ENCODE results near the gene MAP4K1.
"Not testable (repeated sequence)": the region's sequence is repeated elsewhere in the genome, so short reads cannot be mapped to it uniquely, and the experiment has no call there.

Gene MAP4K1

DNA sequence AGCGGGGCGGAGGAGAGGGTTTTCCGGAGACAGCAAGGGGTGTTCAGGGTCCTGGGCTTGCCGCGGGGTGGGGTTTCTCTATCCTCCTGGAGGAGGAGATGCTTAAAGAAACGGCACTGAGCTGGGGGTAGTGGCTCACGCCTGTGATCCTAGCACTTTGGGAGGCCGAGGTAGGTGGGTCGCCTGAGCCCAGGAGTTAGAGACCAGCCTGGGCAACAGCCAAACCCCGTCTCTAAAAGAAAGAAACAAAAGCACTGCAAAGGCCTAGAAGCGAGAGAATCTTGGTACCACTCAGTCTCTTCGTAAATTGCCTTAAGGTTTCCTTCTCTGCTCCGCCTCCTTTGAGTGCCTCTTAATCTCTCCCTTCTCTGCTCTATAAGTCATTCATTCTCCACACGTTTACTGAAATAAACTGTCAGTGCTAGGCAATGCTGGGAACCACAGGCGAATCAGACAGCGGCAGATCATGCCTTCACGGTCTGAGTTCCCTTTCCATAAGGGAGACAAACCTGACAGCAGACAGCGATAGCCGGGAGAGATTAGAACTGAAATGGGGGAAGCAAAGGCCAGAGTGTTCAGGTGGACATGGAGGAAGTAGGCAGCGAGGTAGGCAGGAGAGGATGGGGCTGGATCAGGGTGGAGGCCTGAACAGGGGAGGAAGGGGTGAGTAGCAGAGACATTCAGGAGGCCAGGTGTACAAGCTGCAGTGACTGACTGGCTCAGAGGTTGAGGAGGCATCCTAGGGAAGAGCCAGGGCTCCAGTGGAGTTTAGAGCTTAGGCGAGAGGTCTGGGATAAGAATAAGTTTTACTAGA, 1.8 kb upstream of the MAP4K1 start:
- DNase-seq: no peak

DNA sequence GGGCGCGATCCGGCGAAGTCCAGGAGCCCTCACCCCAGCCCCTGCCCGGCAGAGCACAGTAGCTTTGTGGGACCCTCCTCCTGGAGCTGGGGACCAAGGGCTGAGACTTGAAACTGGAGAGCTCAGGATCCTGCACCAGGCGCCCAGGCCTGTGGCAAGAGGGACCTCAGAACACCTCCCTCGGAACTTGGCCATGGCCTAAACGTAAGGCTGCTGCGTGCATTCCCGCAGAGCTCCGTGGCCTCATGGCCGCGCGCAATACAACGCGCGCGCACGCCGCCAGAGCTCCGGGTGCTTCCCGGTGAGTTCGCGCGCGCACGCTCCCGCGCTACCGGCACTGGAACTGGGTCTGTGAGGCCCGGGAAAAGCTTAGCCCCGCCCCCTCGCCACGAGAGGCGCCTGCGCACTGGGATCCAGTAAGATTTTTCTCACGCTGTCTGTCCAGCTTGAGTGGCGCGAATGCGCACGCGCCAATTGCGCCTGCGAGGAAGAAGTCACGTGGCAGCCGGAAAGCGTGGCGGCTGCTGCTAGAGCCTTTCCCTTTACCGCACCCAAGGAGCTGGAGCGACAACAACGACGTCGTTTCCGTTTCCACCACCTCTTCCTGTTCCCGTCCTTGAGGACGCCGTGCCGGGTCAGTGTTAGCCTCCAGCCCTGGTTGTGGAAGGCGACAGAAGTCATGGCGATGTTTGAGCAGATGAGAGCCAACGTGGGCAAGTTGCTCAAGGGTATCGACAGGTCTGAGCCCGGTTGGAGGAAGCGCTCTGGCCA, 1.0 kb upstream of the MAP4K1 start, which contains the start of gene EIF3K:
EIF3K (plus strand) TSS at position 599 of the 771 bp plus-strand sequence; CDS start at position 680, 81 bp downstream.
- DNase-seq: peak; percentile 97

DNA sequence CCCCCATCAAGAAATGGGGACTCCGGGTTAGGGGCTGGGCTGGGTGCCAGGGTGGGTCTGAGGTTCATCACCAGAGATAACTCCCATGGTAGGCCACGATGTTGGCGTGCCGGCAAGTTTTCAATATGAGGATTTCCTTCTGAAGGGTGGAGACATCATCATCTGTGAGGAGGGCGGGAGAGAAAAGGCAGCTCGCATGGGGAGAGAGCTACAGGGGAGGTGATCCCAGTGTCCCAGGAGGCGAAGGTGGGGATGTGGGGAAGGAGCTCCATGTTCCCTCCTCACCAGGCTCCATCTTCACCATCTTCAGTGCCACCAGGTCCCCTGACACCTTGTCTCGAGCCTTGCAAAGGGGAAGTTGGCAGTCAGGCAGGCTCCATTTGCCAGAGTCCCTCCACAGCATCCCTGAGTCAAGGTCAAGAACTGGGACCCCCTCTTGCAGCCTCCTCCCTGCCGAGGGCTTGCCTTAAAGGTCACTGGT, 430 bp downstream of the MAP4K1 start:
- no peak for DNase-seq

DNA sequence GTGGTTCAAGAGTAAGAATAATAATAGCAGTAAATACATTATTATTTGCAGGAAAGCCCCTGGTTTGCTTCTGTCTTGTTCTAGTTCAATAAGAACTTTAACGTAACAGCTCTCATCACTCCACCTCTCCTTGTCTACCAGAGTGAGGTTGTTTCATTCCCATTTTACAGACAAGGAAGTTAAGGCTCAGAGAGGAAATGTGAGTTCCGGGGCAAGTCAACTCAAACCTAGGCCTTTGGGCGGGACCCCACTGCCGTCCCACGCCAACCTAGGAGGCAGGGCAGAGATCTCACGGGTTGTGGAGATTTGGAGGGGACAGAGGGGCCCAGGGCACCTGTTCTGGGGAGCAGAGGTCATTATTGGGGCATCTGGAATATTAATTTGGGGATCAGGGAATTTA, 1.5 kb downstream of the MAP4K1 start:
- DNase-seq: no peak

DNA sequence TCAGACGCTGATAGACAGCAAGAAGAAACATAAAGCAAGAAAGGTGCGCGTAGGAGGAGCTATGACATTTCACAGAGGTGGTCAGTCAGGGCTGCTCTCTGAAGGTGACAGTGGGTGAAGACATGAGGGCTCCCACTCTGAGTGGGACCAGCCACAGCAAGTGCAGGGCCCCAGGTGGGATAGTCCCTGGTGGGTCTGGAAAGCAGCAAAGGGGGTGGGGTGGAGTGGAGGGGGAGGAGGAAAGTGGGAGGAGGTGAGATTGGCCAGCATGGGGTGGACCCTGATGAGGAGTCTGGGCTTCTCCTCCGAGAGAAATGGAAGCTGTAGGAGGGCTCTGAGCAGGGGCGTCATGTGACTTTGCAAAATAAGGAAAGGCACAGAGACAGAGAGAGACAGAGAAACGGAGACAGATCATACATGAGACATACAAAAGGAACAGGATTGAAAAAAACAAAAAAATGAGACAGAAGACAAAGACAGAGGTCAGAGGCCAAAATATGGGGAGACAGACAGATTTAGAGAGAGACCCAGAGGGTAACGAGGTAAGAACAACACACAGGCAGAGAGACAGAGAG, 2.7 kb downstream of the MAP4K1 start:
- DNase-seq: no peak

DNA sequence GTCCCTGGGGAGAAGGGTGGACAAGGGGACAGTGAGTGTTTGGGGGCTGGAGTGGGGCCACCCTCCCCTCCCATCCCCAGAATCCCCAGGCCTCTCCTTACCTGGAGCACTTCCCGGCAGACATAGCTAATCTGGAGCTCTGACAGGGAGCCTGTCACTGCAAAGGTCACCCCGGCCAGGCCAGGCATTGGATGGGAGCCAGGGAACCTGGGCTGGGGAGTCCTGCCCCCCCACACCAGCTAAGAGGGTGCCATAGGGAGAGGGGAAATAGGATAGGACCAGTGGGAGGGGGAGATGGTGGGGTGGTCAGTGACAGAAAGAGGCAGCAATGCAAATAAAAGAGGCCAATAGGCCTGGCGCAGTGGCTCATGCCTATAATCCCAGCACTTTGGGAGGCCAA, 3.5 kb downstream of the MAP4K1 start:
- no peak for DNase-seq

DNA sequence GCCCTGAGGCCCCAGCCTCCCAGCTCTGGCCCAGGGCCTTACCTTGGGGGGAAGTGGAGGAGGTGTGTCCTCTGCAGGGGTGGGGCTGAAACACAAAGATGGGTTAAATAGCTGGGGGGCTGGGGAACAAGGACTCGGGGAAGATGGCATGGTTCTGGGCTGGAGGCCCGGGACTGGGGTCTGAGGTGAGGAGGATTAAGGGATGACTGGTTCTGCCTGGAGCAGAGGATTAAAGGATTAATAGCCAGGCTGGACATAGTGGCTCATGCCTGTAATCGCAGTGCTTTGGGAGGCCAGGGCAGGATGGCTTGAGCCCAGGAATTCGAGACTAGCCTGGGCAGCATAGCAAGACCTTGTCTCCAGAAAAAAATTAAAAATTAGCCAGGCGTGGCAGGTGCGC, 11.6 kb downstream of the MAP4K1 start:
- no peak for DNase-seq

DNA sequence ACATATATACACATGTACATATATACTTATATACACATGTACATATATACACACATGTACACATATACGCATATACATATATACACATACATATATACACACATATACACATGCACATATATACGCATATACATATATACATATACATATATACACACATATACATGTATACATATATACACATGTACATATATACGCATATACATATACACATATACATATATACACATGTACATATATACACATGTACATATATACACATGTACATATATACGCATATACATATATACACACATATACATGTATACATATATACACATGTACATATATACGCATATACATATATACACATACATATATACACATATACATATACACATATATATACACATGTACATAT, 14.9 kb downstream of the MAP4K1 start:
- DNase-seq: not testable (repeated sequence)

DNA sequence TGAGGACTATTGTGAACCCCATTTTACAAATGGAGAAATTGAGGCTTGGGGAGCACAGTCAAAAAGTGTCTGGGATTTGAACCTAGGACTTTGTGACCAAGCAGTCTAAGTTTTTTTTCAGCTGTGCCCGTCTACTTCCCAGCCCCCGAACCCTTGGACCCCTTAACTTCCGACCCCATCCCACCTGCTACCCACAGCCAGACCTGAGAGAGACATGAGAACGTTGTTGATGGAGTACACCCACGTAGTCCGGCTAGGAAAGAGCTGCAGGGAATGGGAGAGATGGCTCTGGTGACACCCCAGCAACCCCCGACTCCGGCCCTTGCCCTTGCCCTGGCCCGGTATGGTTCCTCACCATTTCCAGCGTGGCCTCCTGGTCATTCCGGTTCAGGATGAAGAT, 18.0 kb downstream of the MAP4K1 start:
- no peak for DNase-seq

DNA sequence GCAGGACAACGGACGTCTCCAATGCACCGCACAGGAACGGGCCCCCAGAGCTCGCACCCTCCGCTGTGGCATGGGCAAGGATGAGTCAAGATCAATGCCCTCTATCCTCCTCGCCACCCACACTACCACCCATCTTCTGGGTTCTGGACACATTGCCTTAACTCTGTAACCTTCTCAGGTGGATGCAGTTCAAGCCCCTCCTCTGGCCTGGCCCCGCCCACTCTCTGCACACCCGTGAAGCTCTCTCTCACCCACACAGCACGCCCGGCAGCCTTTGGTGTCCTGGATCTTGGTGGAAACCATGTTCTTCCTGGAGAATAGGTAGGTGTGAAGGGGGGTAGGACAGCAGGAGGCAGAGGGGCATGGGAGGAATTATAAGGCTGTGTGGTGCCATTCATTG, 20.7 kb downstream of the MAP4K1 start:
- no peak for DNase-seq

DNA sequence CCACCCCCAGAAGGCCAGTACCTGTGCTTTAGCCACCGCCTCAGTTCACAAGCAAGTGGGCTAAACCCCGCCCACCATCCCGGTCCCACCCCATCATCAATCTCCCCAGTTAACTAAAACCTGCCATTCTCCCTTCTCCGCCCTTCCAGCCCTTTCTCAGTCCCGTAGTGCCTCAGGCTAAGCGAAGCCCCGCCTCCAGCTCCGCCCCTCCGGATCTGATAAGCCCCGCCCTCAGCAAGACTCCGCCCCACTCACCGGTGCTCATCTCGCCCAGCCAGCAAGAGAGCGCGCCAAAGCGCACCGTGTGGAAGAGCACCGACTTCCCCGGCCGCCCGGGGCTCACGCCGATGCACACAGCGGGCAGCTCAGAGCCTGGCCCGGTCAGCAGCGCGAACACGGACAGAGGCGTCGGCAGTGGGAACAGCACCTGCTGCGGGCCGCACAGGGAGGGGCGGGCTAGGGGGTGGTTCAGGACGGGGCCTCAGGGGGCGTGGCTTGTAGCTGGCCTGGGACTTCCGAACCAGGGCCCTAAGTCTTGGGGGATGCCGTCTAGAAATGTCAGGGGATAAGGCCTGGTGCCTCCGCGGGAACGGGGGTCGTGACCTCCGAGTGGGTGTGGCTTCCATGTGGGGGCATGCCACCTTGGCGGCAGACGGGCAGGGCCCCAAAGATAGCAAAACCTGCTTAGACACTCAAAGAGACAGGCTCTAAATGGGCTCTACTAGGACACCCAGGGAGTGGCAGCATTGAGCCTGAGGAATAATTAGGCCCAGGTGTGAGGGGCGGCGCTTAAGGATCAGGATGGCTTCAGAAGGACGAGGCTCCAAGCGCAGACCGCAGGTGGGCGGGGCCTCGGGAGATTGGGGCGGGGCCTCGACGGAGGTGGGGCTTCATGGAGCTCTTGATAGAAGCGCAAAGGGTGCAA, 21.4 kb downstream of the MAP4K1 start:
- no peak for DNase-seq

DNA sequence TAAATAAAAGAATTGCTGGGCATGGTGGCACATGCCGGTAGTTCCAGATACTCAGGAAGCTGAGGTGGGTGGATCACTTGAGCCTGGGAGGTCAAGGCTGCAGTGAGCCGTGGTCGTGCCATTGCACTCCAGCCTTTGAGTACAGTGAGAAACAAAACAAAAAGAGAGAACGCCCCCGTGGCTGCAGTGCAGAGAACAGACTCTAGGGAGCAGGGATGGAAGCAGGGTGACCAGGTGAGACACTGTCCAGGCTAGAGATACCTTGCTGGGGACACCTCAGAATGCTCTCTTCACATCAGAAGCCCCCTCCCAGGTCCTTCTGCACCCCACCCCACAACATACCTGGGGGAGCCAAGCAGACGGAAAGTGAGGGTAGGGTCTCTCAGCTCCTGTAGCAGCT, 24.8 kb downstream of the MAP4K1 start:
- no peak for DNase-seq

DNA sequence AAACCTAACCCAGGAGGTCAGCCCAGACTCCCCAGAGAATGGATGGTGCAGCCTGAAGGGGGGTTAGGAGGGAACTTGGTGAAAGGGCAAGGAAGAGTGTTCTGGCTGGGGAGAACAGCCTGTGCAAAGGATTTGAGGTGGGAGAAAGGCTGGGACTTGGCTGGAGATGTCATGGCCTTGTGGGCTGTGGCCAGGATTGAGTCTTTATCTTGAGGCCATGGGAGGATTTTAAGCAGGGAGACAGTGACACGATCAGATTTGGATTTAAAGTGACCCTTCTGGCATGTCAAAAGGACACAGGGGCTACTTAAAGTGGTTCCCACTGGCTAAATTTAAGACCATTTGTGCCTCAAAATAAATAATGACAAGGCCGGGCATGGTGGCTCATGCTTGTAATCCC, 29.7 kb downstream of the MAP4K1 start:
- DNase-seq: no peak

DNA sequence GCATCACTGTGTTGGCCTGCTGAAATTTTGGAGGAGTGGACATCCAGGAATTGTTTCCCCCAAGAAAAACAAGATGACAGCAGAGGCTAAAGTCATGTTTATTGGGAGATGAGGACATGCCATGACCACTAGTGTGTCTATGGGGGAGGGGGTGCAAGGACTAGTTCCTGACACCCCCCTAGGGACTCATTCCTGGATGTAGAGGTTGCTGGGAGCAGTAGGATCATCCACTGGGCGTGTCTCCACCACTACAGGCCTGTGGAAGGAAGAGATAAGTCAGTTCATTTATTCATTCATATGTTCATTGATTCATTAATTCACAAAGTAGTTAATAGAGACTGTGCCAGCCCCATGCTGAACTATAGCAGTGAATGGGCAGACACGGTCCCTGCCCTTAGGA, 30.2 kb downstream of the MAP4K1 start:
- DNase-seq: no peak

DNA sequence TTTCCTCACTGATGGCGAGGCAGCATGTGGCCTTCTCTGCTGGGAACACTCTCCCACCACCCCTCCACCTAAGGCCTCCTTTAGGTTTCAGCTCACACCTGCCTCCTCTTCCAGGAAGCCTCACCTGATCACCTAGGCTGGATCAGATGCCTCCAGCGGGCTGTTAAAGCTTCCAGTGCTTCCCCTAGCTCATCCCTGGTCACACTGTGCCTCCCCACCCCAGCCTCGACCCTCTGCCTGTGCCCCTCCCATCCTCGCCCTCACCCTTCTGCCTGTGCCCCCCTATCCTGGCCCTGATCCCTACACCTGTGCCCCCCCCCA, 33.8 kb downstream of the MAP4K1 start:
- no peak for DNase-seq

DNA sequence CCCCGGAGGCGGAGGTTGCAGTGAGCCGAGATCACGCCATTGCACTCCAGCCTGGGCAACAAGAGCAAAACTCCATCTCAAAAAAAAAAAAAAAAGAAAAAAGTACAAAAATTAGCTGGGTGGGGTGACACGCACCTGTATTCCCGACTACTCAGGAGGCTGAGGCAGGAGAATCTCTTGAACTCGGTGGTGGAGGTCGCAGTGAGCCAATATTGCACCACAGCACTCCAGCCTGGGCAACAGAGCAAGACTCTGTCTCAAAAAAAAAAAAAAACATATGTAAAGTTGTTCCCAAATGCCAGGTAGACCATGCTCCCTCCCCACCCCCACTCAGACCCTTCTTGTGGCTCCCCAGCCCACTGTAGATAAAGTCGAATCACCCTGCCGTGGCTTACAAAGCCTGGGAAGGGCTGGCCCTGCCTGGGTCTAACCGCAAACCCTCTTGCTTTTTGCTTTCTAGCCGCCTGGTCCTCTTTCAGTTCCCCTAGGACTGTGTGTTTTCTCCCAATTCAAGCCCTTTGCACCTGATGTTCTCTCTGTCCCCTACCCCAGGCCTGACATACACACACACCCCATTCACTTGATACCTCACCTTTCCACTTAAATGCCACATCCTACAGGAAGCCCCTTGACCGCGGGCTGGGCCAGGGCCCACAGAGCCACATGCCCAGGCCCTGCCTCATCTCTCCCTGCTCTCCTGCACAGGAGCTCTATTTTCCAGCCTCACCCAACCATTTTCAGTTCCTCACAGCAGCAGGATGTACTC, 34.4 kb downstream of the MAP4K1 start:
- DNase-seq: no peak

DNA sequence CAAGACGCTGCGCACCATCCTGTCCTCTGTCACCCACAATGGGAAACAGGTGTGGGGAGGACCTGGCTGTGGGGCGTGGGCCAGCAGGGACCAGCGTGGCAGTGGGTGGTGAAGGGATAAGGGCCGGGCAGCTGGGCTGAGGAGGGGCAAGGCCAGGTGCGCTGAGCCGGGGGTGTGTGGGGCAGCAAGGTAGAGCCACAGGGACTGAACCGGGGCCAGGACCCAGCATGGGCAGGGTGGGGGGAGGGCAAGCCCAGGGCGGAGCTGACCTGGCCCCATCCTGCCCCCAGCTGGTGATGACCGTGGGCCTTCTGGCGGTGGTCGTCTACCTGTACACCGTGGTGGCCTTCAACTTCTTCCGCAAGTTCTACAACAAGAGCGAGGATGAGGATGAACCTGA, 37.7 kb downstream of the MAP4K1 start:
- DNase-seq: no peak

DNA sequence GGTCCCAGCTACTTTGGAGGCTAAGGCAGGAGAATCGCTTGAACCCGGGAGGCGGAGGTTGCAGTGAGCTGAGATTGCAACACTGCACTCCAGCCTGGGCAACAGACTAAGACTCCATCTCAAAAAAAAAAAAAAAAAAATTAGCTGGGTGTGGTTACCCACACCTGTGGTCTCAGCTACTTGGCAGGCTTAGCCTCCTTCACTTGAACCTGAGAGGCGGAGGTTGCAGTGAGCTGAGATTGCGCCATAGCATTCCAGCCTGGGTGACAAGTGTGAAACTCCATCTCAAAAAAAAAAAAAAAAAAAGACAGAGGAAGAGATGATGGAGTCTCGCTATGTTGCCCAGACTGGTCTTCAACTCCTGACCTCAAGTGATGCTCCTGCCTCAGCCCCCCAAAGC, 38.4 kb downstream of the MAP4K1 start:
- DNase-seq: not testable (repeated sequence)

DNA sequence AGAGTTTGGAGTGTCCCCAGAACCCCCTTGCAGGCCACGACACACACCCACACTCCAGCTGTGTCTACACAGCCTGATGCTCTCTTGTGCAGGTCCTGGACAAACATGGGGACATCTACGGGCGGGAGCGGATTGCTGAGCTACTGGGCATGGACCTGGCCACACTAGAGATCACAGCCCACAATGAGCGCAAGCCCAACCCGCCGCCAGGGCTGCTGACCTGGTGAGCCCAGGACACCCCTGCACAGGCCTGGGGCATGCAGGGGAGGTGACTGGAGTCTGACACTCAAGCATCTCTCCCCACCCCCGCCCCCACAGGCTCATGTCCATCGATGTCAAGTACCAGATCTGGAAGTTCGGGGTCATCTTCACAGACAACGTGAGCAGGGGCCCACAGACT, 39.9 kb downstream of the MAP4K1 start:
- no peak for DNase-seq

DNA sequence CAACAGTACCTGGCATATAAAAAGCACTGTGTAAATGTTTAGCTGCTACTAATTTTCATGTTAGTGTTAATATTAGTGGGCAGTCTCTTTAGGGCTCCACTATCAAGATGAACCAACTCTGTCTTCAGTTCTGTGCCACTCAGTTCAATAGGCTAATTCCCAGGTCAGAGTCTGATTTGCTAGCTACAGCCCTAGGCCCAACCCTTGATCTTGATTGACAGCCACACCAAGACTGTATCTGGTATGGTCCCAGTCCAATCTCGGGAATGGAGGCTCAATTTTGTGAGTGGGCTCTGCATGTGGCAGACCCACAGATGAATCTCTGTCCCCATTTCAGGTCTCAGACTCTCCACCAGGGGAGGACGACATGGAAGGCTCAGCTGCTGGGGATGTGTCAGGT, 46.1 kb downstream of the MAP4K1 start:
- DNase-seq: no peak

DNA sequence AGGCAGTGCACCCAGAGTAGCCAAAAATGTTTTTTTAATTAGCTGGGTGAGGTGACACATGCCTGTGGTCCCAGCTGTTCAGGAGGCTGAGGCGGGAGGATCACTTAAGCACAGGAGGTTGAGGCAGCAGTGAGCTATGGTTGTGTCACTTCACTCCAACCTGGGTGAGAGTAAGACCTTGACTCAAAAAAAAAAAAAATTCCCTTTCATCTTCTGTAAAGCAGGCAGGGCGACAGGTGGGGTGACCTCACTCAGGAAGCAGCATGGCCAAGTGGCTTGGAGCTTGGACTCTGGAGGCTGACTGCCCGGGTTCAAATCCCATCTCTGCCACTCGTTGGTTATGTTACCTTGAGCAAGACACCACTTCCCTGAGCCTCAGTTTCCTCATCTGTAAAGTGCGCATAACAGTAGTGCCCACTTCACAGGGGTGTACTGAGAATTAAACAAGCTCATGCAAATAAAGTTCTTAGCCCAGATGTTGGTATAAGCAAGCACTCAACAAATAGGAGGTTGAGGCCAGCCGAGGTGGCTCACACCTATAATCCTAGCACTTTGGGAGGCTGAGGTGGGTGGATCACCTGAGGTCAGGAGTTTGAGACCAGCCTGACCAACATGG, 48.3 kb downstream of the MAP4K1 start:
- DNase-seq: no peak

All from T-helper 9 cell (primary cell).